Stomach (tissue), 9 donors: Measurements from ENCODE around the gene CD81. TPM values are rescaled to one million over a fixed set of nuclear protein-coding genes. Genes with fewer than 3 reads are reported as not detected.

ENCODE experiments used
- DNase-seq, 2 donors: peaks; one replicate each; pipeline versions ENCODE4 v3.0.0 to v3.0.0-alpha.2; 2013 to 2019
- H3K27ac ChIP-seq, 5 donors: fragments of 200-600 bp in 4 of 5; sonication (generic) in 4 of 5; one replicate each; pipeline ENCODE4 v1.5.1; 2013 to 2019; ENCODE audit warnings: mild to moderate bottlenecking in 1 of 5, moderate library complexity in 1 of 5
- H3K27me3 ChIP-seq, 3 donors: fragments of 200-600 bp; sonication (generic); one replicate each; pipeline ENCODE4 v1.5.1; 2017 to 2019; ENCODE audit warnings: mixed run types in 1 of 3
- H3K36me3 ChIP-seq, 4 donors: fragments of 200-600 bp; sonication (generic); 1 replicate in 3 of 4; 2 replicates in 1 of 4; pipeline ENCODE4 v1.5.1; 2016 to 2019
- H3K4me1 ChIP-seq, 4 donors: fragments of 200-600 bp; sonication (generic); one replicate each; pipeline ENCODE4 v1.5.1; 2016 to 2019
- H3K4me3 ChIP-seq, 4 donors: fragments of 200-600 bp; sonication (generic) in 3 of 4; one replicate each; pipeline ENCODE4 v1.5.1; 2016 to 2019; ENCODE audit warnings: mild to moderate bottlenecking in 1 of 4
- H3K9me3 ChIP-seq, 4 donors: fragments of 200-600 bp; sonication (generic); one replicate each; pipeline ENCODE4 v1.5.1; 2016 to 2019
- EP300 ChIP-seq: sonication (generic); formaldehyde crosslinking; IDR thresholded peaks from one replicate; pipeline ENCODE4 v1.6.1; 2017; ENCODE audit warnings: antibody characterized with exemption
- POLR2A ChIP-seq, 4 donors: fragments of 450-650 bp; IDR thresholded peaks; one replicate each; pipeline ENCODE4 v1.6.1; 2016; ENCODE audit warnings: antibody characterized with exemption in 4 of 4, control low read depth in 2 of 4, mild to moderate bottlenecking in 1 of 4, moderate library complexity in 1 of 4
- POLR2AphosphoS5 ChIP-seq, 3 donors: sonication (generic); formaldehyde crosslinking; IDR thresholded peaks; one replicate each; pipeline ENCODE4 v1.6.1; 2016; ENCODE audit warnings: antibody characterized with exemption in 3 of 3
- WGBS, 5 donors: extraction: QIAGEN DNeasy Blood & Tissue Kit in 3 of 5; methylation state at CpG; one replicate each; pipeline versions ENCODE4 v1.1.5 to v1.1.7; 2013 to 2018; 5-methylcytosine and 5-hydroxymethylcytosine counted together
- intact Hi-C: fragments of 100-400 bp; cut with DNase I; formaldehyde crosslinking; loops from one replicate; pipeline ENCODE4 v1.15.1; 2023; ENCODE audit warnings: low total_unique reads
- polyA plus RNA-seq, 3 donors: library from polyadenylated mRNA; stranded (reverse); fragments of 200-250 nt; gene quantifications; one replicate each; pipeline ENCODE4 v1.2.3, GENCODE V29; 2013
- total RNA-seq, 5 donors: library from RNA; depleted of rRNA; stranded (reverse); fragments of >200 nt; gene quantifications; one replicate each; pipeline versions ENCODE4 v1.1.0 to v1.2.3, GENCODE V29; 2014 to 2016
- TF ChIP-seq, protein P1 (sequence below), 7 experiments: fragments of 450-650 bp in 4 of 7; fragments of 200-600 bp in 3 of 7; sonication (generic) in 3 of 7; IDR thresholded peaks; one replicate each; pipeline ENCODE4 v1.5.1; 2016 to 2019; ENCODE audit warnings: antibody characterized with exemption in 7 of 7, control low read depth in 2 of 7, mild to moderate bottlenecking in 1 of 7
- donor health status: healthy with polysubstance abuse.
- donor health status: Bipolar disorder and iron deficiency.
- donor health status: healthy.

Gene CD81
- total and polyA plus RNA-seq, 8 donors, result 95.0 to 327 (median 223) TPM

GRCh38 chr11:2391181-2391975, 14.3 kb downstream of the CD81 start:
- intact Hi-C loops, result no loop called here
- DNase-seq, result no peak
- TF ChIP-seq POLR2A (IDR thresholded peaks at IDR 0.05) (no peak), POLR2AphosphoS5 (IDR thresholded peaks at IDR 0.05) (no peak), EP300 (no peak)
- TF ChIP-seq, protein P1, sequence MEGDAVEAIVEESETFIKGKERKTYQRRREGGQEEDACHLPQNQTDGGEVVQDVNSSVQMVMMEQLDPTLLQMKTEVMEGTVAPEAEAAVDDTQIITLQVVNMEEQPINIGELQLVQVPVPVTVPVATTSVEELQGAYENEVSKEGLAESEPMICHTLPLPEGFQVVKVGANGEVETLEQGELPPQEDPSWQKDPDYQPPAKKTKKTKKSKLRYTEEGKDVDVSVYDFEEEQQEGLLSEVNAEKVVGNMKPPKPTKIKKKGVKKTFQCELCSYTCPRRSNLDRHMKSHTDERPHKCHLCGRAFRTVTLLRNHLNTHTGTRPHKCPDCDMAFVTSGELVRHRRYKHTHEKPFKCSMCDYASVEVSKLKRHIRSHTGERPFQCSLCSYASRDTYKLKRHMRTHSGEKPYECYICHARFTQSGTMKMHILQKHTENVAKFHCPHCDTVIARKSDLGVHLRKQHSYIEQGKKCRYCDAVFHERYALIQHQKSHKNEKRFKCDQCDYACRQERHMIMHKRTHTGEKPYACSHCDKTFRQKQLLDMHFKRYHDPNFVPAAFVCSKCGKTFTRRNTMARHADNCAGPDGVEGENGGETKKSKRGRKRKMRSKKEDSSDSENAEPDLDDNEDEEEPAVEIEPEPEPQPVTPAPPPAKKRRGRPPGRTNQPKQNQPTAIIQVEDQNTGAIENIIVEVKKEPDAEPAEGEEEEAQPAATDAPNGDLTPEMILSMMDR (IDR thresholded peaks at IDR 0.05), result no peak
- Histone ChIP-seq H3K4me3 (no peak overlapping the region), H3K27ac (peak overlapping the region; percentile 9 to 99 (median 76)), H3K9me3 (no peaks in the 10 kb centered on the region), H3K4me1 (peaks cover 50 to 83% (median 66%) of the 10 kb centered on the region in 4 donors), H3K27me3 (no peaks in the 10 kb centered on the region), H3K36me3 (peaks cover 47 to 69% (median 62%) of the 10 kb centered on the region in 4 donors)
- 79 to 94% (median 91%) methylated on average over 10 to 20 of the region's 20 CpGs for WGBS, 5 donors

GRCh38 chr11:2392241-2392959, 15.3 kb downstream of the CD81 start:
- no peak for DNase-seq
- Histone ChIP-seq H3K4me3 (no peak overlapping the region), H3K27me3 (no peaks in the 10 kb centered on the region), H3K9me3 (no peaks in the 10 kb centered on the region), H3K27ac (peak overlapping the region in 4 of 5 donors; percentile 65 to 99 (median 78)), H3K4me1 (peaks cover 40 to 73% (median 56%) of the 10 kb centered on the region in 4 donors), H3K36me3 (peaks cover 57 to 74% (median 72%) of the 10 kb centered on the region in 4 donors)
- WGBS, 5 donors, result 79 to 87% (median 82%) methylated on average over 21 to 26 of the region's 26 CpGs
- TF ChIP-seq POLR2AphosphoS5 (IDR thresholded peaks at IDR 0.05) (no peak), EP300 (no peak), POLR2A (IDR thresholded peaks at IDR 0.05) (no peak)
- TF ChIP-seq, protein P1 (IDR thresholded peaks at IDR 0.05), result no peak
- intact Hi-C loops, result no loop called here

DNA sequence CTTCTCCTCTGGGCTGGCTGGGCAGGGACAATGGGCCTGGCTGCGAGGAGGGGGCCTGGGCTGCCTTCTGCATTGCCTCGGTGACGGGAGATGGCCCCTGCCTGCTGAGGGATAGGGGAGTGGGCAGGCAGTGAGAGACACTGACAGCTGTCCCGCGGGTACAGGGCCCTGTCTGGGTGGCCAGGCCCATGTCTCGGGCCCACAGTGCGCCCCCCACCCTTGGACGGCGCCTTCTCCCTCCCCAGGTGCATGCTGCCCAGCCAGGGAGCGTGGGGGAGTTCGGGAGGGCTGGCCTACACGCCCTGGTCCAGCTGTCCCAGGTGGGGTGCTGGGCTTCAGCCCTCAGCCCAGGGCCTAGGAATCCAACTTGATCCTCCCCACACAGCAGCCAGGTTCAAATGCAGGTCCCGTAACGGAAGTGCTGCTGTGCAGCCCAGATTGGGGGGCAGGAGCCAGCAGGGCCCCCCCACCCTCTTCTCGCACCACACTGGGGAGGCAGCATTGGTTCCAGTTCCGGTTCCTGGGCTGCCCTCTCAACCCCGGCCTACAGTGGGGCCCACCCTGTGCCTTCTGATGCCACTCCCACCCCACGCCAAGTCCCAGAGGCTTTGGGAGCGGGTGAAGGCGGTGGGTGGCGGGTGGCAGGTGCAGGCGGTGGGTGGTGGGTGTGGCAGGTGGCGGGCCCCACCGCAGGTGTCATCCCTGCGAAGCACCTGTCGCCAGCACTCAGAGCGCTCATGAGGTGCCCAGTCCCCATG, 16.2 kb downstream of the CD81 start:
- WGBS, 5 donors, result 86 to 92% (median 88%) methylated on average over 18 to 27 of the region's 27 CpGs
- intact Hi-C loops, result no loop called here
- H3K4me3 ChIP-seq, result no peak overlapping the region
- peaks cover 31 to 67% (median 47%) of the 10 kb centered on the region in 4 donors for H3K4me1 ChIP-seq
- no peak for DNase-seq
- peak overlapping the region in 3 of 5 donors; percentile 76 to 99 (median 80) for H3K27ac ChIP-seq
- no peaks in the 10 kb centered on the region for H3K27me3 ChIP-seq
- no peaks in the 10 kb centered on the region for H3K9me3 ChIP-seq
- TF ChIP-seq POLR2A (IDR thresholded peaks at IDR 0.05), result no peak
- TF ChIP-seq POLR2AphosphoS5 (IDR thresholded peaks at IDR 0.05), result no peak
- no peak for TF ChIP-seq EP300
- TF ChIP-seq, protein P1 (IDR thresholded peaks at IDR 0.05), result no peak
- H3K36me3 ChIP-seq, result peaks cover 58 to 83% (median 81%) of the 10 kb centered on the region in 4 donors
